NCI-H1105 treated with DMSO at 0.1 percent for 48 hours (cell line): Measurements from ENCODE around the gene HACE1.

ENCODE experiments used
- DNase-seq: peaks from one replicate; lab custom pipeline; 2025; lab: John Stamatoyannopoulos, UW

Gene HACE1

GRCh38 chr6:104730450-104730849 is 129.3 kb downstream of the HACE1 start:
- no peak for DNase-seq

DNA sequence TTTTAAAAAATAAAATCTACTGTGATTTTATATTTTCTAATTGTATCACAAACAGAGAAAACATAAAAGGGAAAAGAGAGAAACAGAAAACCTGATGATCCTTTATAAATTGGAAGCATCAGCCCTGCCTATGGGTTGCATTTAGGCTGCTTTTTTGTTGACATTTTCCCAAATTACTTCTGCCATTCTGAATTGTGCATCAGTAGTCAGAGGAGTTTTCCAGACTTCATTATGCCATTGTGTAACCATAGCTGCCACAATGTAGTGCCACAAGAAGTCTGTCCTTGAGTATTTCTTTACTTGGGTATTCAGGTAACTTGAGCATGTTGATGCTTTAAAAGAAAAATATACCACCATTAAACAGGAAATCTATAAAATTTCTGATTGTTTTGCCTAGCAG is 130.3 kb downstream of the HACE1 start:
- no peak for DNase-seq

DNA sequence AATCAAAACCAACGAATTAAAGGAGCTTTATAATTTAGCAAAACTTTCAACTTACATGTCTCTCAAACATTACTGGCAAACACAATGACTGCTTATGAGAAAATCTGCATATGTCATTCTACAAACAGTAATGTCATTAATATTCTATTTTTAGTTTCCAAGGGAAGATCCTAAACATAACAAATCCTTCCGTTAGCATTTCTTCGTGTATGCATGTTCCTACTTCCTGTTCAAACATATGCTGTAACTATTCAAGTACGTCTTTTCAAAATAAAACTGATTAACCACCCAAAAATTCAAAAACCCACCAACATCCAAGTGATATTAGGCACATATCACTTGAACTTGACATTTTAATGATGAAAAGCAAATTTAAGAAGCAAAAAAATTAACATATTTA is 131.3 kb downstream of the HACE1 start:
- DNase-seq, result no peak

DNA sequence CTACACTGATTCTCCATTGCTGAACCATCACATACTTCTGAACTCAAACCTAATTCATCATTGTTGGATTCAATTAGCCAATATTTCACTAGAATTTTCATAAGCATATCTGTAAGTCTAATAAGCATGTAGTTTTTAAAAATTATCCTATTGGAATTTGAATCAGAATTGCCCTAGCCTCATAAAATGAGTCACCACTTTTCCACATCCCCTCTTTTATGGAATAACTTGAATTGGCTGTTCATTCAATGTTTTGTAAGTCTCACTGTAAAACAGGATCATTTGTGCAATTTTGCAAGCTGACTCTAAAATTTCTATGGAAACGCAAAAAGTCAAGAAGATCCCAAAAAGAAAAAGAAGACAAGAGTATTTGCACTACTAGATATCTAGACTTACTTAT is 141.0 kb downstream of the HACE1 start:
- no peak for DNase-seq

DNA sequence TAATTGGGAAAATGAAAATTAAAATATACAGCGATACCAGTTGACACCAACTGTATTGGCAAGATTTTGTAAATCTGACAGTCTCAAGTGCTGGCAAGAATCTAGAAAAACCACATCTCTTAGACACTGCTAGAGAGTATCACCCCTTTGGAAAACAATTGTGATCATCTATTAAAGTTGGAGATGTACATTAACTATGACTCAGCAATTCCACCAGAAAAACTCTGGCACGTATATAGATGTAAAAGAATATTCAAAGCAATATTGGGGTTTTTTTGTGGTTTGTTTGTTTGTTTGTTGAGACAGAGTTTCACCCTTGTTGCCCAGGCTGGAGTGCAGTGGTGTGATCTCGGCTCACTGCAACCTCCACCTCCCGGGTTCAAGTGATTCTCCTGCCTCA is 142.9 kb downstream of the HACE1 start:
- no peak for DNase-seq

GRCh38 chr6:104714796-104715195 is 144.9 kb downstream of the HACE1 start:
- DNase-seq, result no peak

GRCh38 chr6:104713982-104714381 is 145.7 kb downstream of the HACE1 start:
- DNase-seq, result no peak

DNA sequence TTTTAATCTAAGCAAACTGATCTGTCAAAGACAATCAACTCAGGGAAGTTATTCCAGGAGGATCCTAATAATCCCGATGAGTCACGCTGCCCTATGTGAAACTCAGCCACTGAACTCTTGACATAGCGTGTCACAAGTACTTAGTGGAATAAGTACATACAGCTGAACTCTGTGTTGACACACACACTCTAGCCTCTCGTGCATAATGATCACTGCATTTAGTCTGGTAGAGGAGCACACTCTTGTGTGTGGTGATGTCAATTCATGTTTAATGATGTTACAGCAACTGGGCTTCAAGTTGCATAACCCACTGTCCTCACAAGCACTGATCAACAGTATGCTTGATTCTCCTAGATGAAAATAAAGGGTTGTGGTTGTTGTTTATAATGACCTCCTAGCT is 148.3 kb downstream of the HACE1 start:
- no peak for DNase-seq

- DNase-seq, result no peak
Measured at GRCh38 chr6:104710543-104711335, 149.0 kb downstream of the HACE1 start.

GRCh38 chr6:104705916-104706442 is 153.7 kb downstream of the HACE1 start:
- no peak for DNase-seq

- DNase-seq, result no peak
Measured at GRCh38 chr6:104705095-104705707, 154.5 kb downstream of the HACE1 start.

GRCh38 chr6:104704191-104704590 is 155.5 kb downstream of the HACE1 start:
- no peak for DNase-seq

DNA sequence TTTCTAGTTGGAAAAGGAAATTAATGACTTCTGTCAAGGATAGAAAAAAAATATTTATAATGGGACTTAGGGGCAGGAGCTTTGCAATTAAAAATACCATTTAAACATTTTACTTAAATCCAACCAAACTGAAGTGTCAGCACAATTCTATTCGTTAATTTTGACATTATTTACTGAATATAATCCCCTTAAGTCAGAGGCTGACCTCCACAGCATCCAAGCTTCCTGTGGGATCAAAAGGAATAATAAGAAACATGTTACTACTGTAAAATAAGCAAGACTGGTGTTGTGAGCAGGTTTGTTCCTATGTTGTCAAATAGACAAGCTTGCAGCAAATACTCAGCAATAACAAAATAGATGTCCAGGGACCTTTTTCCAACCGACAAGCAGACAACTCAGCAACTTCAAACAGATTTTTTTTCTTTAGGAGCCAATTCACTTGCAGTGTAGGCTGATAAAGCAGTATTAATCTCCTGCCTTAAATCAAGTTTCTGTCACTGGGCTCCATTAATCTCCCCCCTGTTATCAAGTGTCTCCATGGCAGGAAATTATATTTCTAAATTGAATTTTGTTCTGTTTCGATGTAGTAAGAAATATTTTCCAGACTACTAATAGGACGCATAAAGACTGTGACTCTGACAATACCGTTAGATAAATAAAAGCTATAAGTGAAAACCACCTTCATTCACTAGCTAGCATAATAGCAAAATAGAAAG is 157.4 kb downstream of the HACE1 start:
- DNase-seq, result no peak

DNA sequence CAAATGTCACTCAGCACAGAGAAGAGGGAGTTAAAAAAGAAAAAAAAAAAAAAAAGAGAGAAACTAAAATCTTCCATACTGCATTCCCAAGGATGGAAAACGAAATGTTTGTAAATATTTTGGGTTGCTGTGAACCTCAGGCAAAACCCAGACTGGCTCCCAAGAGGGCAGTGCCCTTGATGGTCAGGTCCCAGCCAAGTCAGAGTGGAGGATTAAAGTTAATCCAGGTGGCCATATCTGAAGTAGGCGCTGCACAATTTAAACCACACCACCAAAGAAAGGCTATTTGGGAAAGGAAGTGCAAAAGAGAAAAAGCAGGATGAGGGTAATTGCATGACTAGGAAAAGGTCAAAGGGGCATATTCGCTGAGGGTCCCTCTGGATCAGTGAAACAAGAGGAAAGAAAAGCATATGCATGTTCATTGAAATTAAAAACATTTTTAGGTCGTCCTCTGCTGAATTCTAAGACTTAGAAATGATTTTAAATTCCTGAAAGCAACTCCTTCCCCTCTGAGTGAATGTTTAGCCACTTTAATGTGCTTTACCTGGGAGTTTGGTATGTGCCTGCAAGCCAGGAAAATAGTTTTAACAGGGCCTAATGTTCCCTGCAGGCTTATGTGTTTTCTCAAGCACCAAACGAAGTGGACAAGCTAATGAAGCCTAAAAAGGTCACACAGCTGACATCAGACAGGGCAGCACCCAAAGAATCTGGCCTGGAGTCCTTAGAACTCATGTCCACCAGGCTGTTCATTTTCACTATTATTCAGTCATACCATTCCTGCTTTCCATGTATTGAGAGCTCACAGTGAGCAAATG is 159.1 kb downstream of the HACE1 start:
- no peak for DNase-seq

- DNase-seq, result no peak
Measured at GRCh38 chr6:104699593-104700329, 160.0 kb downstream of the HACE1 start.

DNA sequence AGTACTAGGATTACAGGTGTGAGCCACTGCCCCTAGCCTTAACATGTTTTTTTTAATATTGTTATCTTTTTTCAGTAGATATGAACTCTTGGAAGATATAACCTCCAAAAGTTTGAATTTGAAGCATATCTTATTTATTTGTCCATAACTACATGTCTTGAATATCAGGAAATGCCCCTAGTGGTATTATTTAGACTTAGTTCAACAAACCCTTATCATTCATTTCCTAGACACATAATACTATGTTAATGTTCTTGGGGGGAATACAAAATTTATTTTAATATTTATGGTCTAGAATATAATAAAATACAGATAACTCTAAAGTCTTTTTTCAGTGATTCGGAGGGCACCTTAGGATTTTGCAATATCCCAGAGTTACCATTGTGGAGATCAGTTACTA is 160.7 kb downstream of the HACE1 start:
- no peak for DNase-seq

GRCh38 chr6:104692008-104692407 is 167.7 kb downstream of the HACE1 start:
- no peak for DNase-seq

DNA sequence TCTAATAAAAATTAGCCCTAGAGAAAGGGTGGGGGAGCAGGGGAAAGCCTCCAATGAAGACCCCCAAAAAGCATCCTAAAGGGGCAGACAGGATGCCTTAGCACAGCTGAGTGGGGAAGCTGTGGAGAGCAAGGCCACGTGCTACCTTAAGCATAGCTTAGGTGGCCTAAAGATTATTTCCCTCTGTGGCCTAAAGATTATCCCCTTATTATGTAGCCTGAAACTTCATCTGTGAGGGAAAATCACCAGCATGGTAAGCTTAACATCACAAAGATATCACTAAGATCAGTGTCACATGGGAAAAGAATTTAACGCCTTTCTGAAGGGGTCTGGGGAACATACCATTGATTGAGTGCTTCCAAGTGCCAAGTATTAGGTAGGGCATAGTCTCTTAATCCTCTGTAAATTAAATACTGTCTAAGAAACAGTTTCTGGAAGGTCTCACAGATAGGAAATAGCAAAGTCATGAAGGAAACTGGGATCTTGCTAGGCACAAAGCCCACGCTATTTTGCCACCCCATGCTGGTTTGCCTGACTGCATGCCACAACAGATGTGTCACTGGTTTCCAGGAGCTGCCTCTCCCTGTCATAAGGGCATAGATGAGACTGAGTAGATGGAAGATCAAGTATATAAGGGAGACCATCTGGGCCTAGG is 170.0 kb downstream of the HACE1 start:
- no peak for DNase-seq

DNA sequence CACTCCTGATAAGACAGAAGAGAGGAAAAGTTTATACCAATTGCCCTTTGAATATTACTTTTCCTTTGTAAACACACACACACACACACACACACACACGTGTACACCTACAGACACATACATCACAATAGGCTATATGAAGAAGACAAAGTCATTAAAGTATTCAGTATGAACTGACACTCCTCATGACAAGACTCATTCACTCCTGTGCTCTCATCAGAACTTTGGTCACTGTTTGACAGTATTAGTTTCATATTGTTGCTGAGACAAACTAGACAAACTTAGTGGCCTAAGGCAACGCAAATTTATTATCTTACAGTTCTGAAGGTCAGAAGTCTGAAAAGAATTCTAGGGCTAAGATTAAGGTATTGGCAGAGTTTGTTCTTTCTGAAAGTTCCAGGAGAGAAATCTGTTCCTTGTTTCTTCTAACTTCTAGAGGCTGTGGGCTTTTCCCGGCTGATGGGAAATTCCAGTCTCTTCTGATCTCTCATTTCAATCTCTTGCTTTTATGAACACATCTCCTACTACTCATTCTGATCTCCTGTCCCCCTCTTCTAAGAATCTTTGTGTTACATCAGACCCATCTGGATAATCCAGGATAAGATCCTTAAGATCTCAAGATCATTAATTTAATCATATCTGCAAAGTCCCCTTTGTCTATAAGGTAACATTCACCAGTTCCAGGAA is 171.3 kb downstream of the HACE1 start:
- DNase-seq, result no peak

DNA sequence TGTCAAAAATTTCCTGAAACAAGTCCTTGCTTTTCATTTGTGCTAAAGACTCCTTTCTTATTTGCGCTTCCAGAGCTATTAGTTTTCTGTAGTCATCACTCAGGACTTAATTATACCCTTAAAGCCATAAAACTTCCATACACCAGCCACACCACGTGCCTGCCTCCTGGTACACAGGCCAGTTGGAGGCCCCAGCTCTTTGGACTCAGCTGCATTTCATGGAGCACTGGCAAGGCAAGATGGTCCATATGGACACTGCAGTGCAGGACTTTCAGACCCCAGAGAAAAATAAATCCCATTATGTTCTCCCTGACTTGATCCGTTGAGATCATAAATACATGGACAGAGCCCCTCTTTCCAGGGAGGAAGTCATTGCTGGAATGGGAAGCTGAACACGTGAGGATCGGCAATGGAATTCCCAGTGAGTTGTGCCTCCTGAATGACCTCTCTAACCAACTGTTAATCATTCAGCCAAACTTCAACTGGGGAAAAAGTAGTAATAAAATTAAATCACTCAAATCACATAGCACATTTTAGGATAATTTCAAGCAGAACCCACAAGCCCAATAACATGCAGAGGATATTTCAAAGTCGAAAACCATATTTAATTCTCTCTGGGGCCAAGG is 173.1 kb downstream of the HACE1 start:
- DNase-seq, result peak; percentile 17
